Muscle layer of colon (tissue), 2 donors: Measurements from ENCODE around the gene PGGHG.

Experiments used
- H3K27ac ChIP-seq: one replicate; pipeline ENCODE4 v1.7.0; 2013; ENCODE audit warnings: low read depth, mild to moderate bottlenecking, low read length, moderate library complexity
- H3K27me3 ChIP-seq, 2 donors: one replicate each; pipeline ENCODE4 v1.7.0; 2013; ENCODE audit warnings: low read length in 2 of 2, mild to moderate bottlenecking in 2 of 2; ENCODE audit not compliant: insufficient read depth in 2 of 2, control insufficient read depth in 1 of 2
- H3K36me3 ChIP-seq: one replicate; pipeline ENCODE4 v1.7.0; 2013; ENCODE audit warnings: mild to moderate bottlenecking, low read length; ENCODE audit not compliant: insufficient read depth
- H3K4me1 ChIP-seq: one replicate; pipeline ENCODE4 v1.7.0; 2013; ENCODE audit warnings: mild to moderate bottlenecking, low read length; ENCODE audit not compliant: insufficient read depth
- H3K4me3 ChIP-seq, 2 donors: one replicate each; pipeline ENCODE4 v1.7.0; 2013; ENCODE audit warnings: low read length in 2 of 2, low read depth in 1 of 2, mild to moderate bottlenecking in 1 of 2, moderate library complexity in 1 of 2
- H3K9ac ChIP-seq: one replicate; pipeline ENCODE4 v1.7.0; 2013; ENCODE audit warnings: low read length
- H3K9me3 ChIP-seq: one replicate; pipeline ENCODE4 v1.7.0; 2013; ENCODE audit warnings: mild to moderate bottlenecking, low read length
- donor health status: abdominal sarcoma.
- donor health status: Adenocarcinoma of cecum.

PGGHG gene

GRCh38 chr11:270451-271318 lies 18.2 kb upstream of the PGGHG start:
- H3K27me3 ChIP-seq, result peaks cover 0 to 12% of the 10 kb centered on the region in 2 donors
- no peaks in the 10 kb centered on the region for H3K36me3 ChIP-seq
- no peak overlapping the region for H3K9ac ChIP-seq
- H3K27ac ChIP-seq, result no peak overlapping the region
- no peaks in the 10 kb centered on the region for H3K9me3 ChIP-seq
- no peaks in the 10 kb centered on the region for H3K4me1 ChIP-seq
- no peak overlapping the region for H3K4me3 ChIP-seq

- Histone ChIP-seq H3K27ac (no peak overlapping the region), H3K9me3 (no peaks in the 10 kb centered on the region), H3K9ac (no peak overlapping the region), H3K27me3 (peaks cover 0 to 12% of the 10 kb centered on the region in 2 donors), H3K4me3 (no peak overlapping the region), H3K36me3 (no peaks in the 10 kb centered on the region), H3K4me1 (no peaks in the 10 kb centered on the region)
Measured at GRCh38 chr11:271319-271715, 17.6 kb upstream of the PGGHG start.

- Histone ChIP-seq H3K4me3 (no peak overlapping the region), H3K9me3 (no peaks in the 10 kb centered on the region), H3K27ac (no peak overlapping the region), H3K4me1 (no peaks in the 10 kb centered on the region), H3K27me3 (peaks cover 0 to 12% of the 10 kb centered on the region in 2 donors), H3K36me3 (no peaks in the 10 kb centered on the region), H3K9ac (no peak overlapping the region)
Measured at GRCh38 chr11:272195-272930, 16.6 kb upstream of the PGGHG start.

GRCh38 chr11:272931-273198 lies 16.1 kb upstream of the PGGHG start:
- Histone ChIP-seq H3K9ac (no peak overlapping the region), H3K36me3 (no peaks in the 10 kb centered on the region), H3K27me3 (peaks cover 0 to 15% of the 10 kb centered on the region in 2 donors), H3K4me1 (no peaks in the 10 kb centered on the region), H3K9me3 (no peaks in the 10 kb centered on the region), H3K27ac (no peak overlapping the region), H3K4me3 (no peak overlapping the region)

GRCh38 chr11:276219-276618 lies 12.7 kb upstream of the PGGHG start:
- H3K27me3 ChIP-seq, result peaks cover 14 to 37% of the 10 kb centered on the region in 2 donors
- H3K9ac ChIP-seq, result no peak overlapping the region
- no peaks in the 10 kb centered on the region for H3K9me3 ChIP-seq
- H3K36me3 ChIP-seq, result no peaks in the 10 kb centered on the region
- no peak overlapping the region for H3K4me3 ChIP-seq
- no peak overlapping the region for H3K27ac ChIP-seq
- no peaks in the 10 kb centered on the region for H3K4me1 ChIP-seq

- Histone ChIP-seq H3K4me1 (no peaks in the 10 kb centered on the region), H3K9ac (no peak within 1 kb of the TSS), H3K4me3 (no peak within 1 kb of the TSS), H3K27ac (no peak within 1 kb of the TSS), H3K9me3 (no peaks in the 10 kb centered on the region), H3K27me3 (peaks cover 24 to 56% of the 10 kb centered on the region in 2 donors), H3K36me3 (no peaks in the 10 kb centered on the region)
Measured at GRCh38 chr11:278001-278951, 10.7 kb upstream of the PGGHG start, which contains the start of gene NLRP6. Gene NLRP6 (plus strand): TSS chr11:278407. CDS start chr11:278570, 163 bp downstream.

GRCh38 chr11:279040-279965 lies 9.6 kb upstream of the PGGHG start:
- Histone ChIP-seq H3K9ac (no peak overlapping the region), H3K4me3 (no peak overlapping the region), H3K4me1 (no peaks in the 10 kb centered on the region), H3K9me3 (no peaks in the 10 kb centered on the region), H3K27ac (no peak overlapping the region), H3K27me3 (peaks cover 24 to 61% of the 10 kb centered on the region in 2 donors), H3K36me3 (no peaks in the 10 kb centered on the region)

- Histone ChIP-seq H3K4me3 (no peak overlapping the region), H3K9ac (no peak overlapping the region)
Measured at GRCh38 chr11:279966-280705, 8.8 kb upstream of the PGGHG start.

GRCh38 chr11:280706-281485 lies 8.0 kb upstream of the PGGHG start:
- H3K27me3 ChIP-seq, result peaks cover 24 to 71% of the 10 kb centered on the region in 2 donors
- no peaks in the 10 kb centered on the region for H3K9me3 ChIP-seq
- no peaks in the 10 kb centered on the region for H3K36me3 ChIP-seq
- no peak overlapping the region for H3K4me3 ChIP-seq
- no peak overlapping the region for H3K9ac ChIP-seq
- H3K27ac ChIP-seq, result no peak overlapping the region
- no peaks in the 10 kb centered on the region for H3K4me1 ChIP-seq

More at GRCh38 chr11:279966-280705, 8.8 kb upstream of the PGGHG start:
- Histone ChIP-seq H3K9me3 (no peaks in the 10 kb centered on the region), H3K27ac (no peak overlapping the region), H3K36me3 (no peaks in the 10 kb centered on the region), H3K27me3 (peaks cover 24 to 66% of the 10 kb centered on the region in 2 donors), H3K4me1 (no peaks in the 10 kb centered on the region)
